COLO829 (cell line): ENCODE results near the gene FERMT2.
A peak's percentile ranks its signal among the peaks of the same experiment; 100 is the strongest.

Experiments used
- DNase-seq: peaks from one replicate; pipeline ENCODE4 v3.0.0; 2012; ENCODE audit warnings: low spot score

Gene FERMT2

GRCh38 chr14:52950898-52951680 is at the start of gene FERMT2:
TSS of gene FERMT2 (minus strand) at chr14:52951050. CDS start at chr14:52950568, 482 bp downstream.
- DNase-seq, result peak; percentile 63

- DNase-seq, result no peak
Observed at GRCh38 chr14:52998376-52999015, 47.6 kb upstream of the FERMT2 start.

- DNase-seq, result no peak
Observed at GRCh38 chr14:52996493-52996892, 45.6 kb upstream of the FERMT2 start.

- DNase-seq, result no peak
Observed at GRCh38 chr14:52995998-52996397, 45.1 kb upstream of the FERMT2 start.

GRCh38 chr14:52992236-52992870 is 41.5 kb upstream of the FERMT2 start:
- DNase-seq, result no peak

- DNase-seq, result no peak
Observed at GRCh38 chr14:52988139-52988538, 37.3 kb upstream of the FERMT2 start.

- DNase-seq, result no peak
Observed at GRCh38 chr14:52987514-52987913, 36.7 kb upstream of the FERMT2 start.

GRCh38 chr14:52987042-52987441 is 36.2 kb upstream of the FERMT2 start:
- DNase-seq, result no peak

GRCh38 chr14:52977798-52978197 is 26.9 kb upstream of the FERMT2 start:
- no peak for DNase-seq

GRCh38 chr14:52974406-52974805 is 23.6 kb upstream of the FERMT2 start:
- DNase-seq, result no peak

GRCh38 chr14:52961060-52961639 is 10.3 kb upstream of the FERMT2 start:
- peak; percentile 79 for DNase-seq

GRCh38 chr14:52960627-52961026 is 9.8 kb upstream of the FERMT2 start:
- no peak for DNase-seq

GRCh38 chr14:52954346-52955214 is 3.7 kb upstream of the FERMT2 start:
- DNase-seq, result no peak

- peak; percentile 85 for DNase-seq
Observed at GRCh38 chr14:52951681-52952554, 1.1 kb upstream of the FERMT2 start.

GRCh38 chr14:52950410-52950897 is 396 bp downstream of the FERMT2 start:
- no peak for DNase-seq

GRCh38 chr14:52949711-52950409 is 990 bp downstream of the FERMT2 start:
- no peak for DNase-seq

GRCh38 chr14:52949249-52949648 is 1.6 kb downstream of the FERMT2 start:
- no peak for DNase-seq

GRCh38 chr14:52948836-52949235 is 2.0 kb downstream of the FERMT2 start:
- no peak for DNase-seq

GRCh38 chr14:52948039-52948438 is 2.8 kb downstream of the FERMT2 start:
- no peak for DNase-seq

- DNase-seq, result no peak
Observed at GRCh38 chr14:52944254-52944653, 6.6 kb downstream of the FERMT2 start.
